Measurements from ENCODE around the gene IRGQ.

- TF ChIP-seq CTCF (IDR thresholded peaks at IDR 0.05) = no peak
- TF ChIP-seq POLR2A (IDR thresholded peaks at IDR 0.05) = no peak
Measured at GRCh38 chr19:43561139-43561970, 34.6 kb downstream of the IRGQ start.

Measured in esophagus squamous epithelium (tissue), 4 donors.